Effector CD8-positive, alpha-beta T cell (primary cell): Measurements from ENCODE around the gene LVRN.

Experiments used
- DNase-seq: peaks from one replicate; lab custom pipeline; 2025; lab: John Stamatoyannopoulos, UW

Gene LVRN

GRCh38 chr5:115954144-115954543 lies 8.1 kb upstream of the LVRN start:
- DNase-seq = no peak

DNA sequence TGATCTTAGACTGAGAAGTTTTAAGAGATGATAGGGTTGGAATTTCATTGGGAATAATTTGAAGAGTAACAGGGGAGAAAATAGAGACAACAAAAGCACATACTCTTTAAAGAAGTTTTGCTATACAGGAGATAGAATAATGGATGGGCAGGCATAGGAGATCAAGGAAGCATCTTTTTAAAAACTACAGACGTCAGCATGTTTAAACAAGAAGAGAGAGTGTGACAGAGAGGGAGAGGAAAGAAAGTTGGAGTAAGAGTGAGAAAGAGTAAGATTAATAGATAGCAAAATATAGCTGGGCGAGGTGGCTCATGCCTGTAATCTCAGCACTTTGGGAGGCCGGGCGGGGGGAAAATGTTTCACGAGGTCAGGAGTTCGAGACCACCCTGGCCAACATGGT lies 5.3 kb upstream of the LVRN start:
- no peak for DNase-seq

DNA sequence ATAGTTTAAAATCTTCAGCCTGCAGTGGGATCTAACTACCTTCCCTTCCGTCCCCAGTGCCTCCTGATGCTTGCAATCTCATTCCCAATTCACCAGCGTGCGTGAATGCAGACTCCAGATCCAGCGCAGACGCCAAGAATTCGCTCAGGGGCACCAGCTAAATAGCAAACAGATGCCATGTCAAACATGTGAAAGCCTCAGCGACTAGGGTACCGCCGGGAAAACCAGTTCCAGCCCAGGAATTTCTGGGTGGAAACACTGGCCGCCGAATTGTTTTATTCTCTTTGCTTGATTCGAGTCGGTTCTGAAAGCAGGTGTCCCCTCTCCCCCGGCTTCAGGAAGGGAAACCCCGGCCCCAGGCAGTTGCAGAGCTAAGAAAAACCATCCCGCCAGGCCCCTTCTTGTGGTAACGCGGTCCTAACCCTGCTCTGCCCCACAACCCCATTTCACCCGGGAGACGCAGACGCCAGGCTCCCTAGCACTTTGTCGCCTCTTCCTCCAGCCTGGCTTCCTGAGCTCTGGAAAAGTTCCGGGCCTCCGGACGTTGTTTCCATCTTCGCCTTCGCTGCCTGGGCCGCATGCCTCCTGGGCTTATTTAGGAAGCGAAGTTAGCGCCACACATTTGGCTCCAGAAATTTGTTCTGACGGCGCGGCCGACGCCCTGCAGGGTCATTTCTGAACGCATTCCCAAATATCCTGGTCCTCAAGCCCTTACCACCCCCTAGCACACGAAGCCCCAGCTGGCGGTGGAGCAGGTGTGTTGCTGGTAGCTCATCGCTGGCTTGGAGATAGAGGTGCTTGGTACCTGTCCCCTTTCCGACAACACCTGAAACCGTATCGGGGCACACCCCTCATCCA lies 665 bp upstream of the LVRN start:
- DNase-seq = no peak

DNA sequence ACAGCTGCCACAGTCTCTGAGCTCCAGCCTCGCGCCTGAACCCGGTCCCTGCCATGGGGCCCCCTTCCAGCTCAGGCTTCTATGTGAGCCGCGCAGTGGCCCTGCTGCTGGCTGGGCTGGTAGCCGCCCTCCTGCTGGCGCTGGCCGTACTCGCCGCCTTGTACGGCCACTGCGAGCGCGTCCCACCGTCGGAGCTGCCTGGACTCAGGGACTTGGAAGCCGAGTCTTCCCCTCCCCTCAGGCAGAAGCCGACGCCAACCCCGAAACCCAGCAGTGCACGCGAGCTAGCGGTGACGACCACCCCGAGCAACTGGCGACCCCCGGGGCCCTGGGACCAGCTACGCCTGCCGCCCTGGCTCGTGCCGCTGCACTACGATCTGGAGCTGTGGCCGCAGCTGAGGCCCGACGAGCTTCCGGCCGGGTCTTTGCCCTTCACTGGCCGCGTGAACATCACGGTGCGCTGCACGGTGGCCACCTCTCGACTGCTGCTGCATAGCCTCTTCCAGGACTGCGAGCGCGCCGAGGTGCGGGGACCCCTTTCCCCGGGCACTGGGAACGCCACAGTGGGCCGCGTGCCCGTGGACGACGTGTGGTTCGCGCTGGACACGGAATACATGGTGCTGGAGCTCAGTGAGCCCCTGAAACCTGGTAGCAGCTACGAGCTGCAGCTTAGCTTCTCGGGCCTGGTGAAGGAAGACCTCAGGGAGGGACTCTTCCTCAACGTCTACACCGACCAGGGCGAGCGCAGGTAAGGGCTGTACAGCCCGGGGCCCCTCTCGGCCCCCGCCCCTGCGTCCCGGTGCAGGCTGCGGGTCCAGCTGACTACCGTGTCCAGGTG lies 509 bp downstream of the LVRN start:
- no peak for DNase-seq

- no peak for DNase-seq
These were observed 1.3 kb downstream of the LVRN start for GRCh38 chr5:115963566-115963965.

GRCh38 chr5:115968770-115969169 lies 6.5 kb downstream of the LVRN start:
- DNase-seq = no peak

DNA sequence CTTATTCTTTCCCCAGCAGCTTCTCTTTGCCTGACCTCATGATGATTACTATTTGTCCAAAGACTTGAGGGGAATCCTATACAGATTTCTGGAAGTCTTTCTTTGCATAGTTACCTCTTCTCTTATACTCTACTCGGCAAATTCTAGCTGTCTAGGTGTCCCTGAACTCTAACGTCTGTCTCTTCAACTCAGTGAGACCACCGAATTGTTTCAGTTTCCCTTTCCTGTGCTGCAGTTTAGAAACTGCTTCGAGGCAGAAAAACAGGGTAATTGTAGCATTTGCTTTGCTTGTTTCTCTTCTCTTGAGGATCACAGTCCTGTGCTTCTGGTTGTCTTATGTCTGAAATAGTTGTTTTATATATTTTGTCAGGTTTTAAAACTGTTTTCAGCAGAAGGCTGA lies 14.8 kb downstream of the LVRN start:
- DNase-seq = no peak

GRCh38 chr5:115977988-115978387 lies 15.7 kb downstream of the LVRN start:
- DNase-seq = no peak

GRCh38 chr5:115978779-115979178 lies 16.5 kb downstream of the LVRN start:
- no peak for DNase-seq

GRCh38 chr5:115979201-115980041 lies 17.1 kb downstream of the LVRN start:
- no peak for DNase-seq

- no peak for DNase-seq
These were observed 21.2 kb downstream of the LVRN start for GRCh38 chr5:115983519-115983918.

- DNase-seq = no peak
These were observed 23.8 kb downstream of the LVRN start for GRCh38 chr5:115985802-115986757.

- no peak for DNase-seq
These were observed 25.7 kb downstream of the LVRN start for GRCh38 chr5:115988002-115988401.

DNA sequence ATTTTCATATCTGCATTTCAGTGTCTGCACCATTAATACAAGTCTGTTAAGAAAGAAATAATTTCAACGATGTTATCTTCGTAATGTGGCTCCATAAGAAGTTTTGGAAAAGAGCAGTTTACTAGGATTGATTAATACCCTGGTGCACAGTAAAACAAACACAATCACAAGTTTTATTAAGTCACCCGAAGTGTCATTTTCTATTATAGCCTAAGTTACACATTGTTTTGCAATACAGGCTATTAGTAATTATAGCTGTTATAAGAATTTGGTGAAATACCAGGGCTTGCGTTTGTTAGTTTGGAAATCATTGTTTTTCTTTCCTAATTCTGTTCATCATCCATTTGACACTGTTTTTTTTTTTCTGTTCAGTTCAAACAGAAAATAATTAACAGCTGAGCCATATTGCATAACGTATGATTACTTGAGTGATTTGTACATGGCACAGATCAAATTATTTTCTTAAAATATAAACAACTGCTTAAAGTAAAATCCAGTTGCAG lies 30.6 kb downstream of the LVRN start:
- DNase-seq = no peak

DNA sequence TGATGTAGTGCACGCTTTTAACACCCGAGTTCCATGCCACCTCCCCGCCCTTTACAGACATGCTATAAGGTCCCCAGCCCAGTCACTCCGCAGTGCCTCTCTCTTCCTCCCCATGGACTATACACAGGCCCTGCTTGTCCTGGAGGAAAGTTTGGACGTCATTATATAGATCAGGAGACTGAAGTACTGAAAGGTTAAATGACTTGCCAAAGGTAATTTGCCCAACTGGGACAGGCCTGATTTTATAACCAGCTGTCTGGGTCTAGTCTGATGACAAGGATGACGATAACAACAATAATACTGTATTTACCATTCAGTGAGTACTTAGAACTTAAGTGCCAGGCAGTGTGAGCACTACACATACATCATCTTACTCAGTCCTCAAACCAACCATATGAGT lies 33.1 kb downstream of the LVRN start:
- DNase-seq = no peak

GRCh38 chr5:116002116-116002906 lies 40.0 kb downstream of the LVRN start:
- DNase-seq = no peak

- DNase-seq = no peak
These were observed 42.0 kb downstream of the LVRN start for GRCh38 chr5:116004248-116004647.

- no peak for DNase-seq
These were observed 47.5 kb downstream of the LVRN start for GRCh38 chr5:116009806-116010205.

DNA sequence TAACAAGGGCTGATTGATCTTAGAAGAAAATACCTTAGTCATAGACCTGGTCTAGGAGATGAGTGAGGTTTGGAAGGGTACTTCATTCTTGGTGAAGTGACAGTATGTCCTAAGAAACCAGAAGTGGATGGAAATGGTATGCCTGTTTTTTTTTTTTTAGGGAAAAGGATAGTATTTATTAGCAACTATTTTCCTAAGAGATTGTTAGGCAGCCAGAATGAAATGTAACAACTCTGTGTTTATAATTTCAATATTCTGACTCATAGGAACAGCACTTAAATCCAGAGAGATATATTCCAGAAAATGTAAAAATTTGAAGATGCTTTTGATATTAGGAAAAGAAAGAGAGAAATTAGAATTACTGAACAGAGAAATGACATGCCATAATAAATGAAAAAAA lies 48.8 kb downstream of the LVRN start:
- no peak for DNase-seq

DNA sequence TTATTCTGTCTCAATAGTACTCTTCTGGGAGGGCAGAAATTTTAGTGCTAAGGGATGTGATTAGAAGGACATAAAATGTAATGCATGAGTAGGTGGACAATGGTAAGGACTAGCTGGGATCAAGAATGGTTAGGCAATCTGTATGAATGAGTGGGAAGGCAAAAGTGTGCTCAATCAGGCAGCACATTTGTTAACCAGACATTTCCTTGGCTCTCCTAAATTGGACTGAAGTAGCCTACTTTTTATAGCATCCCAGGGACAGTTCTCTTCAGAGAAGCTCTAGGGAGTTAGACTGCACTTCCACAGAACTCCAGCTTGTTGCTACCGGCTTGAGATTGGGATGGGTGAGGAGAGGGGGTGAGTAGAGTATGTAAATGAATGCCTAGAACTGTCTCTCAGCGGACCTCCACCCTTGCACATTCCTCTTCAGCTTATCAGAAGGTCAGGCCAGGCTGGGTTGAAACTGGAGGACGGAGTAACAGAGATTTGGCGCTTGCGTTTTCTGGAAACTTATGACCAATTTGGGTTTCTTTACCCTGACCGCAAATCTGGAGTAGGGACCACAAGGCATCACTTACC lies 51.0 kb downstream of the LVRN start:
- DNase-seq = no peak
